ENCODE results near the gene IP6K3.

DNA sequence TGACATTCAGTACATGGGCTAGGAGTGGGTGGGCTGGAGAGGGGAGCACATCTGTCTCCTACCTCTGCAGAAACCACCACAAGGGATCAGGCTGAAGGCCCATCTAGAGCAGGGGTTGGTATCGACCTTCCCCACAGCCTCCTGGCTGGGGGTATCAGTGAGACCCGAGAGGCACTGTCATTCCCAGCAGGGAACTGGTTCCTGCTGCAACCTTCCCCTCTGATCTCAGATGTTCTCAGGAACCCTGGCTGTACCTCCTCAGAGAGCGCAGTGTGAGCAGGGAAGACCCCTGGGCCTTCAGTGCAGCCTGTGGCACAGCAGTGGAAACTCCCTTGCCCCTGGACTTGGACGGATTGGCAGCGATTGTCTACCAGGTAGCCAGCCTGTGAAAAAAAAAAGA is 7.8 kb downstream of the IP6K3 start:
- TF ChIP-seq, protein P1, sequence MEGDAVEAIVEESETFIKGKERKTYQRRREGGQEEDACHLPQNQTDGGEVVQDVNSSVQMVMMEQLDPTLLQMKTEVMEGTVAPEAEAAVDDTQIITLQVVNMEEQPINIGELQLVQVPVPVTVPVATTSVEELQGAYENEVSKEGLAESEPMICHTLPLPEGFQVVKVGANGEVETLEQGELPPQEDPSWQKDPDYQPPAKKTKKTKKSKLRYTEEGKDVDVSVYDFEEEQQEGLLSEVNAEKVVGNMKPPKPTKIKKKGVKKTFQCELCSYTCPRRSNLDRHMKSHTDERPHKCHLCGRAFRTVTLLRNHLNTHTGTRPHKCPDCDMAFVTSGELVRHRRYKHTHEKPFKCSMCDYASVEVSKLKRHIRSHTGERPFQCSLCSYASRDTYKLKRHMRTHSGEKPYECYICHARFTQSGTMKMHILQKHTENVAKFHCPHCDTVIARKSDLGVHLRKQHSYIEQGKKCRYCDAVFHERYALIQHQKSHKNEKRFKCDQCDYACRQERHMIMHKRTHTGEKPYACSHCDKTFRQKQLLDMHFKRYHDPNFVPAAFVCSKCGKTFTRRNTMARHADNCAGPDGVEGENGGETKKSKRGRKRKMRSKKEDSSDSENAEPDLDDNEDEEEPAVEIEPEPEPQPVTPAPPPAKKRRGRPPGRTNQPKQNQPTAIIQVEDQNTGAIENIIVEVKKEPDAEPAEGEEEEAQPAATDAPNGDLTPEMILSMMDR (IDR thresholded peaks at IDR 0.05; ENCODE audit: low read depth, low read length): no peak
- TF ChIP-seq EZH2phosphoT487 (IDR thresholded peaks at IDR 0.05; ENCODE audit: low read depth): no peak

Measured in OCI-LY3 (cell line).